Measurements from ENCODE around the gene DIS3L. TPM values are rescaled to one million over a fixed set of nuclear protein-coding genes. Genes with fewer than 3 reads are reported as not detected.
A peak's percentile ranks its signal among the peaks of the same experiment; 100 is the strongest.
"Not testable (repeated sequence)": the region's sequence is repeated elsewhere in the genome, so short reads cannot be mapped to it uniquely, and the experiment has no call there.

Gene DIS3L
- total and polyA plus RNA-seq, 2 donors = 13.0 to 16.5 TPM

DNA sequence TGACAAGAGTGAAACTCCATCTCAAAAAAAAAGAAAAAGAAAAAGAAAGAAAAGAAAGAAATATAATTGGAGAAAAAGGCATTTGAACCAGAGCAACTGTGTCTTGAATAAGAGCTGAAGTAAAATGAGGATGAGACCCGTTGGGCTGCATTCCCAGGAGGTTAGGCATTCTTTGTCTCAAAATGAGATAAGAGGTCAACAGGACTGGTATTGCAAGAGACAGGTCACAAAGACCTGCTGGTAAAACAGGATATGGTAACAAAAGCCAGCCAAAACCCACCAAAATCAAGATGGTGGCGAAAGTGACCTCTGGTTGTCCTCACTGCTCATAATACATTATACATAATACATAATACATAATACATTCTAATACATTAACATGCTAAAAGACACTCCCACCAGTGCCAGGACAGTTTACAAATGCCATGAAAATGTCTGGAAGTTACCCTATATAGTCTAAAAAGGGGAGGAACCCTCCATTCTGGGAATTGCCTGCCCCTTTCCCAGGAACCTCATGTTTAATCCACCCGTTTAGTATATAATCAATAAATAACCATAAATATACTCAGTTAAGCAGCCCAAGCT, 71.7 kb downstream of the DIS3L start:
- WGBS = 97% methylated on average over 3 of the region's 3 CpGs
- H3K4me1 ChIP-seq (ENCODE audit: control insufficient read depth in 2 of 2, insufficient read depth in 2 of 2, low read length in 2 of 2) = peaks cover 2 to 3% of the 10 kb centered on the region in 2 donors
- no peak overlapping the region for H3K27ac ChIP-seq (ENCODE audit: low read depth in 1 of 2, low read length in 1 of 2)
- H3K27me3 ChIP-seq (ENCODE audit: control insufficient read depth in 2 of 2, insufficient read depth in 1 of 2, low read length in 1 of 2) = no peaks in the 10 kb centered on the region
- no peaks in the 10 kb centered on the region for H3K36me3 ChIP-seq (ENCODE audit: control insufficient read depth in 2 of 2, insufficient read depth in 2 of 2, low read length in 1 of 2)
- no peak for DNase-seq (ENCODE audit: low read depth in 6 of 9, low spot score in 9 of 9)
- H3K4me3 ChIP-seq (ENCODE audit: low read length in 2 of 2) = no peak overlapping the region
- H3K9me3 ChIP-seq (ENCODE audit: control insufficient read depth in 2 of 2, insufficient read depth in 1 of 2, low read length in 1 of 2) = no peaks in the 10 kb centered on the region

DNA sequence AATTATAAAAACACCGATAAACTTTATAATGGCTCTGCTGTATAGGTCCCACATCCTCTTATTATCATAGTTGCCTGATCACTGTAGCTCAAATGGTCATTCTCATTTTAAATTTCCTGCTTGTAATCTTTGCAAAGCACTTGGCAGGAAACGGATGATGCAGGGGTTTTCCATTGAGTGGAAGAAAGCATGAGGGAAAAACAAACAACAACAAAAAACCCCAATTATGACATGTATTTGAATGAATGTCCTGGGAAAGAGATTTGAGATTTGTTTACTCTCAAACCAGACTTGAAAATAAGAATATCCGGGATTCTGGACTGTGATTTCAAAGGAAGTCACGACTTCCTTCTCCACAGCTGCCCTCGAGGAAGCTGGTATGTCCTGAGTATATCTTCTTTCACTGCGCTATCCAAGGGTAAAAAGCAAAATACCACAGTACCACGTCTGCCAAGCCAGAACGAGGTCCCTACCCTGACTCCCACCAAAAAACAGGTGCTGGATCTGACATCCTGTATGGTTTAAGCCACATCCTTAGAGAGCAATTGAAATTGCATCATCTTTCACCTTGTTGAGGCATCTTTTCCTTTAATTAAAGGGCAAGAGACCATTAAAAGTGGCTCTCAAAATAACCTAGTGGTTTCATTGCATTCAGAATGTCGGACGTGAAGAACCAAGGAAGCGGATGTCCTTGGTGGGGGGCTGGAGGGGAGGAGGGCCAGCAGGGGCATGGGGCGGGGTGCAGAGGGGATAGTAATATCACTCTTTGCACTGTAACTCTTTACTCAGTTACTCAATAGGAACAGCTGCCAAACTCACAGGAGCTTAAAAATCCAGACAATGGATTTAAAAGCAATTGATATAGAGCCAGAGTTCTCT, 76.6 kb downstream of the DIS3L start:
- peak in 1 of 9 donors; percentile 59 for DNase-seq (ENCODE audit: low read depth in 6 of 9, low spot score in 9 of 9)
- no peaks in the 10 kb centered on the region for H3K36me3 ChIP-seq (ENCODE audit: control insufficient read depth in 2 of 2, insufficient read depth in 2 of 2, low read length in 1 of 2)
- peaks cover 4 to 5% of the 10 kb centered on the region in 2 donors for H3K4me1 ChIP-seq (ENCODE audit: control insufficient read depth in 2 of 2, insufficient read depth in 2 of 2, low read length in 2 of 2)
- peak overlapping the region; percentile 9 to 10 for H3K4me3 ChIP-seq (ENCODE audit: low read length in 2 of 2)
- peak overlapping the region; percentile 58 to 73 for H3K27ac ChIP-seq (ENCODE audit: low read depth in 1 of 2, low read length in 1 of 2)
- WGBS = 7% methylated on average over 12 of the region's 12 CpGs
- no peaks in the 10 kb centered on the region for H3K27me3 ChIP-seq (ENCODE audit: control insufficient read depth in 2 of 2, insufficient read depth in 1 of 2, low read length in 1 of 2)
- peaks cover 0 to 9% of the 10 kb centered on the region in 2 donors for H3K9me3 ChIP-seq (ENCODE audit: control insufficient read depth in 2 of 2, insufficient read depth in 1 of 2, low read length in 1 of 2)

DNA sequence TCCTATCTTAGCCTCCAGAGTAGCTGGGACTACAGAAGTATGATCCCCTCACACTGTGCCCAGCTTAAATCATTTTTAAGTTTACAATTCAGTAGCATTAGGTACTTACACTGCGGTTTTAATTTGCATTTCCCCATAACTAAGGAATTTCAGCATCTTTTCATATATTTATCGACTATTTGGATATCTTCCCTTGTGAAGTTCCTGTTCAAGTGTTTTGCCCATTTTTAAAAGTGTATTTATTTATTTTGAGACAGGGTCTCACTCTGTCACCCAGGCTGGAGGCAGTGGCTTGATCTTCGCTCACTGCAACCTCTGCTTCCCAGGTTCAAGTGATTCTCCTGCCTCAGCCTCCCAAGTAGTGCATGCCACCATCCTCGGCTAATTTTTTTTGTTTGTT, 80.8 kb downstream of the DIS3L start:
- Histone ChIP-seq H3K4me3 (ENCODE audit: low read length in 2 of 2) (no peak overlapping the region), H3K4me1 (ENCODE audit: control insufficient read depth in 2 of 2, insufficient read depth in 2 of 2, low read length in 2 of 2) (peaks cover 4 to 5% of the 10 kb centered on the region in 2 donors), H3K27me3 (ENCODE audit: control insufficient read depth in 2 of 2, insufficient read depth in 1 of 2, low read length in 1 of 2) (no peaks in the 10 kb centered on the region), H3K9me3 (ENCODE audit: control insufficient read depth in 2 of 2, insufficient read depth in 1 of 2, low read length in 1 of 2) (peaks cover 0 to 9% of the 10 kb centered on the region in 2 donors), H3K36me3 (ENCODE audit: control insufficient read depth in 2 of 2, insufficient read depth in 2 of 2, low read length in 1 of 2) (no peaks in the 10 kb centered on the region), H3K27ac (ENCODE audit: low read depth in 1 of 2, low read length in 1 of 2) (no peak overlapping the region)
- no peak for DNase-seq (ENCODE audit: low read depth in 6 of 9, low spot score in 9 of 9)
- WGBS = 99% methylated on average over 4 of the region's 4 CpGs

DNA sequence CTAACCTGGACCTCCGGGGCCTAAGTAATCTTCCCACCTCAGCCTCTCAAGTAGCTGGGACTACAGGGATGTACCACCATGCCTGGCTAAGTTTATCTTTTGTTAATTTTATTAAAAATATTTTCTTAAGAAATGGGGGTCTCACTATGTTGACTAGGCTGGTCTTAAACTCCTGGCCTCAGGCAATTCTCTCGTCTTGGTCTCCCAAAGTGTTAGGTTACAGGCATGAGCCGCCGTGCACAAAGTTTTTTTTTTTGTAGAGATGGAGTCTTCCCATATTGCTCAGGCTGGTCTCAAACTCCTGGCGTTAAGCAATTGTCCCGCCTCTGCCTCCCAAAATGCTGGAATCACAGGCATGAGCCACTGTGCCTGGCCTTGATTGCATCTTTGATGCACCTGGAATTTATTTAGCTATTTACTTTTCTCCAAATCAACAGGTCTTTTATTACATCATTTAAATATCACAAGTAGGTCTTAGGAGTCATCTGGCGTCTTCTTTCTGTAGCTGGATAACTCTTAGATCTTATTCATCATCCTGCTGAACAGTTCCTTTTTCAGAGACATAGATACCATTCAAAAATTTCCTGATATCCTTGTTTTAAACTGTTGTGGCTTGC, 85.6 kb downstream of the DIS3L start:
- Histone ChIP-seq H3K9me3 (ENCODE audit: control insufficient read depth in 2 of 2, insufficient read depth in 1 of 2, low read length in 1 of 2) (peaks cover 0 to 5% of the 10 kb centered on the region in 2 donors), H3K36me3 (ENCODE audit: control insufficient read depth in 2 of 2, insufficient read depth in 2 of 2, low read length in 1 of 2) (no peaks in the 10 kb centered on the region), H3K27me3 (ENCODE audit: control insufficient read depth in 2 of 2, insufficient read depth in 1 of 2, low read length in 1 of 2) (no peaks in the 10 kb centered on the region), H3K4me3 (ENCODE audit: low read length in 2 of 2) (no peak overlapping the region), H3K4me1 (ENCODE audit: control insufficient read depth in 2 of 2, insufficient read depth in 2 of 2, low read length in 2 of 2) (no peaks in the 10 kb centered on the region), H3K27ac (ENCODE audit: low read depth in 1 of 2, low read length in 1 of 2) (no peak overlapping the region)
- no peak for DNase-seq (ENCODE audit: low read depth in 6 of 9, low spot score in 9 of 9)
- 97% methylated on average over 7 of the region's 7 CpGs for WGBS

GRCh38 chr15:66381376-66381775, 88.0 kb downstream of the DIS3L start:
- not testable (repeated sequence) for H3K27ac ChIP-seq (ENCODE audit: low read depth in 1 of 2, low read length in 1 of 2); H3K9me3 ChIP-seq (ENCODE audit: control insufficient read depth in 2 of 2, insufficient read depth in 1 of 2, low read length in 1 of 2); H3K4me3 ChIP-seq (ENCODE audit: low read length in 2 of 2); H3K4me1 ChIP-seq (ENCODE audit: control insufficient read depth in 2 of 2, insufficient read depth in 2 of 2, low read length in 2 of 2); DNase-seq (ENCODE audit: low read depth in 6 of 9, low spot score in 9 of 9); H3K27me3 ChIP-seq (ENCODE audit: control insufficient read depth in 2 of 2, insufficient read depth in 1 of 2, low read length in 1 of 2); H3K36me3 ChIP-seq (ENCODE audit: control insufficient read depth in 2 of 2, insufficient read depth in 2 of 2, low read length in 1 of 2)
- 98% methylated on average over 2 of the region's 2 CpGs for WGBS

Other genes starting within 250 kb of the DIS3L start
- 0.28 TPM for gene MEGF11, start 39.8 kb upstream of the DIS3L start, total RNA-seq
- 0.66 TPM for gene MEGF11, start 39.8 kb upstream of the DIS3L start, polyA plus RNA-seq
- gene TIPIN, start 63.1 kb downstream of the DIS3L start, total RNA-seq = 15.1 TPM
- 6.2 TPM for gene TIPIN, start 63.1 kb downstream of the DIS3L start, polyA plus RNA-seq
- 31.1 TPM for gene MAP2K1, start 93.3 kb downstream of the DIS3L start, total RNA-seq
- gene MAP2K1, start 93.3 kb downstream of the DIS3L start, polyA plus RNA-seq = 55.0 TPM
- 30.2 TPM for gene SNAPC5, start 204.2 kb downstream of the DIS3L start, total RNA-seq
- 39.9 TPM for gene SNAPC5, start 204.2 kb downstream of the DIS3L start, polyA plus RNA-seq
- gene RPL4, start 211.3 kb downstream of the DIS3L start, total RNA-seq = 5,160 TPM
- gene RPL4, start 211.3 kb downstream of the DIS3L start, polyA plus RNA-seq = 2,770 TPM
- gene ZWILCH, start 211.8 kb downstream of the DIS3L start, total RNA-seq = 23.2 TPM
- gene ZWILCH, start 211.8 kb downstream of the DIS3L start, polyA plus RNA-seq = 7.6 TPM

Data from thymus (tissue), 11 donors.